Endothelial cell of umbilical vein (primary cell): ENCODE measurements around the gene TRIM13. TPM values are rescaled to one million over a fixed set of nuclear protein-coding genes. Genes with fewer than 3 reads are reported as not detected.

Experiments
- BruUV-seq: library from RNA; stranded (reverse); fragments of 400-500 nt; replicated peaks from 2 replicates; lab custom pipeline; 2021; lab: Mats Ljungman, UMichigan
- CTCF ChIA-PET: fragments of 300-600, 350-600 bp; sonication (Branson Sonifier 250); formaldehyde crosslinking; loops from one replicate; lab custom pipeline; 2021; ENCODE audit warnings: antibody characterized with exemption, inconsistent platforms; lab: Charles Lee
- POLR2A ChIA-PET: fragments of 300-600, 350-600 bp; sonication (Branson Sonifier 250); formaldehyde crosslinking; loops from one replicate; lab custom pipeline; 2021; ENCODE audit warnings: antibody characterized with exemption, inconsistent platforms; lab: Charles Lee
- DNase-seq: peaks from one replicate; pipeline ENCODE4 v3.0.0-alpha.2; 2011; ENCODE audit warnings: low read depth, low spot score
- FAIRE-seq: peaks from 2 replicates; lab custom pipeline; 2011; peaks lifted over from hg19 to GRCh38; lab: Jason Lieb, UNC
- H2AFZ ChIP-seq: 2 replicates; pipeline ENCODE4 v1.6.0; 2012; ENCODE audit warnings: low read depth, low read length, control low read depth, inconsistent platforms
- H3K27ac ChIP-seq: 2 replicates; pipeline ENCODE4 v1.5.1; 2011; ENCODE audit warnings: low read depth, mild to moderate bottlenecking, control low read depth, low read length, moderate library complexity; ENCODE audit not compliant: insufficient read depth
- H3K27me3 ChIP-seq, 2 experiments: 2 replicates each; pipeline versions ENCODE4 v1.6.0 to v1.6.1; 2011; ENCODE audit warnings: low read length in 2 of 2, mixed read lengths in 1 of 2; ENCODE audit not compliant: control insufficient read depth in 2 of 2, insufficient read depth in 2 of 2
- H3K36me3 ChIP-seq, 2 experiments: 2 replicates in 1 of 2; 3 replicates in 1 of 2; pipeline ENCODE4 v1.5.1; 2011; ENCODE audit warnings: low read length in 2 of 2, mild to moderate bottlenecking in 1 of 2, moderate library complexity in 1 of 2; ENCODE audit not compliant: control insufficient read depth in 2 of 2, insufficient read depth in 2 of 2; ENCODE audit errors: extremely low read depth in 1 of 2
- H3K4me1 ChIP-seq: 3 replicates; pipeline ENCODE4 v1.5.1; 2011; ENCODE audit warnings: mild to moderate bottlenecking, low read length; ENCODE audit not compliant: control insufficient read depth, insufficient read depth; ENCODE audit errors: extremely low read depth
- H3K4me2 ChIP-seq: 2 replicates; pipeline ENCODE4 v1.6.1; 2011; ENCODE audit warnings: low read length, control low read depth, mixed read lengths; ENCODE audit not compliant: insufficient read depth
- H3K4me3 ChIP-seq, 3 experiments: fragments of 200-600 bp in 1 of 3; sonication (generic), shearing (Covaris generic) in 1 of 3; replicated peaks in 1 of 3; 2 replicates each; pipeline ENCODE4 v1.5.1; 2011 to 2016; ENCODE audit warnings: control low read depth in 3 of 3, low read length in 3 of 3, mild to moderate bottlenecking in 2 of 3, inconsistent platforms in 1 of 3, low read depth in 1 of 3, moderate library complexity in 1 of 3; ENCODE audit not compliant: insufficient read depth in 1 of 3
- H3K79me2 ChIP-seq: 2 replicates; pipeline ENCODE4 v1.6.0; 2012; ENCODE audit warnings: low read length, inconsistent platforms; ENCODE audit not compliant: control insufficient read depth, insufficient read depth
- H3K9ac ChIP-seq: replicated peaks from 2 replicates; pipeline ENCODE3; 2011; ENCODE audit warnings: low read length, control low read depth; ENCODE audit not compliant: insufficient read depth; ENCODE audit errors: extremely low read depth
- H3K9me1 ChIP-seq: replicated peaks from 3 replicates; pipeline ENCODE4 v1.6.0; 2011; ENCODE audit warnings: mild to moderate bottlenecking, low read length; ENCODE audit not compliant: control insufficient read depth, insufficient read depth; ENCODE audit errors: extremely low read depth
- H3K9me3 ChIP-seq: replicated peaks from 2 replicates; pipeline ENCODE4 v1.5.1; 2012; ENCODE audit warnings: low read length, inconsistent platforms; ENCODE audit not compliant: control insufficient read depth, insufficient read depth
- H4K20me1 ChIP-seq: replicated peaks from 2 replicates; pipeline ENCODE3; 2011; ENCODE audit warnings: mild to moderate bottlenecking, low read length; ENCODE audit not compliant: control insufficient read depth, insufficient read depth; ENCODE audit errors: extremely low read depth
- EZH2 ChIP-seq: IDR thresholded peaks from 2 replicates; pipeline ENCODE4 v1.6.1; 2012; ENCODE audit warnings: borderline replicate concordance, low read depth, mild to moderate bottlenecking, moderate library complexity, low read length, inconsistent platforms; ENCODE audit not compliant: severe bottlenecking
- FOS ChIP-seq: IDR thresholded peaks from 2 replicates; pipeline ENCODE4 v1.6.1; 2011; ENCODE audit warnings: mild to moderate bottlenecking, low read length, moderate library complexity, borderline replicate concordance; ENCODE audit not compliant: insufficient read depth
- GATA2 ChIP-seq: IDR thresholded peaks from 2 replicates; pipeline ENCODE4 v1.7.0; 2011; ENCODE audit warnings: low read depth, mild to moderate bottlenecking, moderate library complexity, mixed read lengths, low read length; ENCODE audit not compliant: insufficient read length, insufficient read depth
- JUN ChIP-seq: IDR thresholded peaks from 2 replicates; pipeline ENCODE4 v1.6.1; 2011; ENCODE audit warnings: borderline replicate concordance, low read depth; ENCODE audit not compliant: insufficient read length, insufficient read depth
- MAX ChIP-seq: IDR thresholded peaks from 2 replicates; pipeline ENCODE4 v1.6.1; 2011; ENCODE audit not compliant: insufficient read depth, insufficient read length
- MYC ChIP-seq: IDR thresholded peaks from one replicate; pipeline ENCODE4 v1.6.1; 2011; ENCODE audit warnings: mild to moderate bottlenecking, low read depth, low read length
- POLR2A ChIP-seq: IDR thresholded peaks from 2 replicates; pipeline ENCODE4 v1.6.1; 2012; ENCODE audit warnings: low read depth, mild to moderate bottlenecking, control low read depth, low read length
- POLR2AphosphoS5 ChIP-seq: IDR thresholded peaks from 2 replicates; pipeline ENCODE4 v1.6.1; 2012; ENCODE audit warnings: low read depth, mild to moderate bottlenecking, control low read depth, low read length, moderate library complexity; ENCODE audit not compliant: insufficient read depth
- dilution Hi-C: fragments of 300-500 bp; cut with MboI; formaldehyde crosslinking; loops from one replicate; pipeline ENCODE4 v1.15.0; 2019; ENCODE audit warnings: low sequenced_read_pairs; ENCODE audit not compliant: extremely low pct_ligation_motif_present
- intact Hi-C: fragments of 100-400 bp; cut with micrococcal nuclease; formaldehyde crosslinking; loops from one replicate; pipeline ENCODE4 v1.10.0; 2022
- polyA plus RNA-seq, 4 experiments: library from polyadenylated mRNA; depleted of rRNA in 3 of 4; stranded (reverse) in 3 of 4; unstranded in 1 of 4; fragments of >200 nt; gene quantifications; 2 replicates each; pipeline versions ENCODE4 v1.2.1 to v1.2.3, GENCODE V29; 2011 to 2012; ENCODE audit warnings: missing spikeins in 1 of 4
- total RNA-seq: library from RNA; stranded (reverse); gene quantifications from 2 replicates; pipeline ENCODE4 v1.2.3, GENCODE V29; 2021
- TF ChIP-seq, protein P1 (sequence below), 2 donors: IDR thresholded peaks; 1 replicate in 1 of 2; 2 replicates in 1 of 2; pipeline ENCODE4 v1.5.1; 2011; ENCODE audit warnings: low read length in 2 of 2, mild to moderate bottlenecking in 2 of 2, moderate library complexity in 2 of 2, control low read depth in 1 of 2, inconsistent platforms in 1 of 2, low read depth in 1 of 2; ENCODE audit not compliant: insufficient read depth in 1 of 2; ENCODE audit errors: extremely low read depth in 1 of 2

TRIM13 gene
- total and polyA plus RNA-seq, 2 donors (not counting 3 experiments of a cell fraction or from before 2014, with no cell fraction given), result 12.5 to 28.2 TPM

GRCh38 chr13:50001287-50001686 is 4.4 kb downstream of the TRIM13 start:
- peaks cover 72% of the 10 kb centered on the region for H3K79me2 ChIP-seq
- peaks cover 3% of the 10 kb centered on the region for H3K9me1 ChIP-seq
- no peaks in the 10 kb centered on the region for H3K9me3 ChIP-seq
- peaks cover 0 to 10% of the 10 kb centered on the region in 2 experiments for H3K36me3 ChIP-seq
- no peak overlapping the region for H2AFZ ChIP-seq
- CTCF ChIA-PET, result interaction anchor here (0.6 to 1.8 kb wide), 4 partner anchors 25 to 696 kb away, joined by 3 to 6 read pairs (median 3); partner anchors contain the start of gene SPRYD7
- no peak overlapping the region for H3K4me2 ChIP-seq
- dilution Hi-C loops (no loop called here), intact Hi-C loops (no loop called here)
- H4K20me1 ChIP-seq, result peaks cover 3% of the 10 kb centered on the region
- no peak overlapping the region for H3K27ac ChIP-seq
- no peak overlapping the region for H3K4me3 ChIP-seq
- no peaks in the 10 kb centered on the region for H3K27me3 ChIP-seq
- no peak overlapping the region for H3K9ac ChIP-seq
- BruUV-seq, result no TSS peak
- H3K4me1 ChIP-seq, result peaks cover 26% of the 10 kb centered on the region
- POLR2A ChIA-PET, result interaction anchor here (0.7 kb wide), 2 partner anchors 17 to 78 kb away, joined by 7 to 9 read pairs; no protein-coding TSS in a partner anchor
- FAIRE-seq, result no peak
- DNase-seq, result no peak
- TF ChIP-seq EZH2 (no peak), GATA2 (no peak), MYC (no peak), POLR2A (no peak), MAX (no peak), POLR2AphosphoS5 (no peak)

- ChIA-PET POLR2A (interaction anchor here (0.9 kb wide), 1 partner anchor 9 kb away, joined by 3 read pairs; the partner anchor contains the start of gene TRIM13), CTCF (interaction anchor here (0.9 to 4.0 kb wide), 2 partner anchors 9 to 801 kb away, joined by 3 to 24 read pairs; partner anchors contain the start of gene TRIM13)
- intact Hi-C loops, result no loop called here
- H3K36me3 ChIP-seq, result peaks cover 4 to 12% of the 10 kb centered on the region in 2 experiments
- DNase-seq (peak; percentile 25), FAIRE-seq (no peak)
- no peak overlapping the region for H3K4me2 ChIP-seq
- H2AFZ ChIP-seq, result no peak overlapping the region
- no peak for TF ChIP-seq FOS
- TF ChIP-seq JUN, result no peak
- TF ChIP-seq GATA2, result no peak
- no peak for TF ChIP-seq MYC
- TF ChIP-seq, protein P1, sequence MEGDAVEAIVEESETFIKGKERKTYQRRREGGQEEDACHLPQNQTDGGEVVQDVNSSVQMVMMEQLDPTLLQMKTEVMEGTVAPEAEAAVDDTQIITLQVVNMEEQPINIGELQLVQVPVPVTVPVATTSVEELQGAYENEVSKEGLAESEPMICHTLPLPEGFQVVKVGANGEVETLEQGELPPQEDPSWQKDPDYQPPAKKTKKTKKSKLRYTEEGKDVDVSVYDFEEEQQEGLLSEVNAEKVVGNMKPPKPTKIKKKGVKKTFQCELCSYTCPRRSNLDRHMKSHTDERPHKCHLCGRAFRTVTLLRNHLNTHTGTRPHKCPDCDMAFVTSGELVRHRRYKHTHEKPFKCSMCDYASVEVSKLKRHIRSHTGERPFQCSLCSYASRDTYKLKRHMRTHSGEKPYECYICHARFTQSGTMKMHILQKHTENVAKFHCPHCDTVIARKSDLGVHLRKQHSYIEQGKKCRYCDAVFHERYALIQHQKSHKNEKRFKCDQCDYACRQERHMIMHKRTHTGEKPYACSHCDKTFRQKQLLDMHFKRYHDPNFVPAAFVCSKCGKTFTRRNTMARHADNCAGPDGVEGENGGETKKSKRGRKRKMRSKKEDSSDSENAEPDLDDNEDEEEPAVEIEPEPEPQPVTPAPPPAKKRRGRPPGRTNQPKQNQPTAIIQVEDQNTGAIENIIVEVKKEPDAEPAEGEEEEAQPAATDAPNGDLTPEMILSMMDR (IDR thresholded peaks at IDR 0.05; ENCODE audit: extremely low read depth in 1 of 2, insufficient read depth in 1 of 2, low read depth in 1 of 2, low read length in 2 of 2), result no peak
- no peak for TF ChIP-seq MAX
- no peak for TF ChIP-seq POLR2A
- no peak for TF ChIP-seq POLR2AphosphoS5
- TF ChIP-seq EZH2, result no peak
- no peaks in the 10 kb centered on the region for H3K4me1 ChIP-seq
- dilution Hi-C loops, result no loop called here
- no peaks in the 10 kb centered on the region for H3K27me3 ChIP-seq
- H3K79me2 ChIP-seq, result peaks cover 65% of the 10 kb centered on the region
- H3K27ac ChIP-seq, result no peak overlapping the region
- H3K9me3 ChIP-seq, result no peaks in the 10 kb centered on the region
- H3K9ac ChIP-seq, result no peak overlapping the region
- no peaks in the 10 kb centered on the region for H3K9me1 ChIP-seq
- H3K4me3 ChIP-seq, result no peak overlapping the region
- BruUV-seq, result no TSS peak
- H4K20me1 ChIP-seq, result peaks cover 6% of the 10 kb centered on the region
Measured at GRCh38 chr13:50006426-50007135, 9.7 kb downstream of the TRIM13 start.
